ENCODE measurements around the gene PTPRH.
A peak's percentile ranks its signal among the peaks of the same experiment; 100 is the strongest.
"Not testable (repeated sequence)": the region's sequence is repeated elsewhere in the genome, so short reads cannot be mapped to it uniquely, and the experiment has no call there.

The PTPRH gene

DNA sequence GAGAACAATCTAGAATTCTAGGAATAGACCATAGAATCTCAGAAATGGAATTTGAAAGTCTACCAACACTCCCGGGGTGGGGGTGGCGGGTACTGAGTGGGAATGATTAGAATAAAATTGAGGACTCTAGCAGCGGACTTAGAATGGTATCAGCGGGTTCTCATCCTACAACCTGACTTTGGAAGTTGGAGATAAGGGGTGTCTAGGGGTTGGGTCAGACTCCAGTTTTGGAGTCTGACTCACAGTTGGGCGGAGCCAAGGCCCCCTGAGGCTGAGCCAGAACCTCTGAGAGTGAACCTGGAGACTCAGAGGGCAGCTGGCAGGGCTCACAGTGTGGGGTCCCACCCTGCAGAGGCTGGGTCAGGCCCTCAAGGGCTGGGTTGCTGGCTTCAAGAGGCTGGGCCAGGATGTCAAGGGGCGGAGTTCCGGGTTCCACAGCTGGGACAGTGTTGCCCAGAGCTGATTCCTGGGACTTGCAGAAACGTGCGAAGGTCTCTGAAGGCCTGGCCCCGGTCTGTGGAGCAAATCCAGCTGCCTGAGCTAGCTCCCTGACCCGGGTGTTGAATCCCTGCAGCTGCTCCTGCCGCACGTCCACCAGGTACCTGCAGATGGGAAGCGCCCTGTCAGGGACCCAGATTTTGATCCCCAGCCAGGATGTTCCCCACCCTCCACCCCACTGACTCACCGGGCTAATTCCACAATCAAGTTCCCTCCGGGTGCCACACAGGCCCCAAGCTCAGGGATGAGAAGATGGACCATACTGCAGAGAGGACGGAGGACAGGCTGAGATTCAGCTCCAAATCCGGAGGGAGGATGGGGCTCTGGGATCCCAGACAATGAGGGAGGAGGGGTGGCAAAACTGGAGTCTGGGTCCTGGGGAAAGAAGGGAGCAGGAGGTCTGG is 50.2 kb downstream of the PTPRH start:
- Histone ChIP-seq H3K27me3 (replicated peaks in 2 of 5; ENCODE audit: control insufficient read depth in 4 of 5, insufficient read depth in 5 of 5, low read length in 4 of 5) (peaks cover 2 to 59% (median 12%) of the 10 kb centered on the region in 5 experiments), H3K27ac (ENCODE audit: insufficient read depth in 1 of 2, low read depth in 1 of 2, low read length in 2 of 2, poor library complexity in 1 of 2, severe bottlenecking in 2 of 2) (peak overlapping the region in 1 of 2 experiments; percentile 14)

GRCh38 chr19:55158423-55158822 is 50.9 kb downstream of the PTPRH start:
- ChIA-PET CTCF (interaction anchor here (2.2 to 4.1 kb wide), 3 partner anchors 11 to 16 kb away, joined by 9 to 35 read pairs (median 25); partner anchors contain the start of gene TNNT1), POLR2A (no interaction called here)
- no peak overlapping the region for H3K27ac ChIP-seq (ENCODE audit: insufficient read depth in 1 of 2, low read depth in 1 of 2, low read length in 2 of 2, poor library complexity in 1 of 2, severe bottlenecking in 2 of 2)
- no peaks in the 10 kb centered on the region for H3K36me3 ChIP-seq (ENCODE audit: control insufficient read depth in 4 of 4, insufficient read depth in 4 of 4, low read length in 3 of 4)
- WGBS (ENCODE audit: insufficient coverage): 88% methylated on average over 4 of the region's 4 CpGs
- H3K4me3 ChIP-seq (ENCODE audit: control insufficient read depth in 1 of 7, extremely low read depth in 1 of 7, insufficient read depth in 4 of 7, low read depth in 2 of 7, low read length in 6 of 7): no peak overlapping the region
- H3K4me1 ChIP-seq (ENCODE audit: control extremely low read depth in 1 of 4, control insufficient read depth in 4 of 4, insufficient read depth in 4 of 4, low read length in 3 of 4): peaks cover 0 to 27% (median 14%) of the 10 kb centered on the region in 4 experiments
- no peak for DNase-seq
- no peaks in the 10 kb centered on the region for H3K9me3 ChIP-seq (ENCODE audit: control extremely low read depth in 1 of 5, control insufficient read depth in 4 of 5, insufficient read depth in 2 of 5, low read depth in 1 of 5, low read length in 4 of 5)
- peaks cover 2 to 57% (median 12%) of the 10 kb centered on the region in 5 experiments for H3K27me3 ChIP-seq (replicated peaks in 2 of 5; ENCODE audit: control insufficient read depth in 4 of 5, insufficient read depth in 5 of 5, low read length in 4 of 5)

More for the DNA sequence above, 50.2 kb downstream of the PTPRH start:
- Histone ChIP-seq H3K9me3 (ENCODE audit: control extremely low read depth in 1 of 5, control insufficient read depth in 4 of 5, insufficient read depth in 2 of 5, low read depth in 1 of 5, low read length in 4 of 5) (no peaks in the 10 kb centered on the region), H3K4me3 (ENCODE audit: control insufficient read depth in 1 of 7, extremely low read depth in 1 of 7, insufficient read depth in 4 of 7, low read depth in 2 of 7, low read length in 6 of 7) (peak overlapping the region in 1 of 7 experiments; percentile 48), H3K36me3 (ENCODE audit: control insufficient read depth in 4 of 4, insufficient read depth in 4 of 4, low read length in 3 of 4) (no peaks in the 10 kb centered on the region), H3K4me1 (ENCODE audit: control extremely low read depth in 1 of 4, control insufficient read depth in 4 of 4, insufficient read depth in 4 of 4, low read length in 3 of 4) (peaks cover 0 to 27% (median 14%) of the 10 kb centered on the region in 4 experiments)
- no peak for DNase-seq
- CTCF ChIA-PET: interaction anchor here (1.0 to 4.1 kb wide), 12 partner anchors 12 to 277 kb away, joined by 3 to 35 read pairs (median 4); partner anchors contain the start of genes SYT5 and TNNT1
- POLR2A ChIA-PET: interaction anchor here (1.7 kb wide), 1 partner anchor 18 kb away, joined by 8 read pairs; no protein-coding TSS in a partner anchor
- 93% methylated on average over 8 of the region's 18 CpGs for WGBS (ENCODE audit: insufficient coverage)

DNA sequence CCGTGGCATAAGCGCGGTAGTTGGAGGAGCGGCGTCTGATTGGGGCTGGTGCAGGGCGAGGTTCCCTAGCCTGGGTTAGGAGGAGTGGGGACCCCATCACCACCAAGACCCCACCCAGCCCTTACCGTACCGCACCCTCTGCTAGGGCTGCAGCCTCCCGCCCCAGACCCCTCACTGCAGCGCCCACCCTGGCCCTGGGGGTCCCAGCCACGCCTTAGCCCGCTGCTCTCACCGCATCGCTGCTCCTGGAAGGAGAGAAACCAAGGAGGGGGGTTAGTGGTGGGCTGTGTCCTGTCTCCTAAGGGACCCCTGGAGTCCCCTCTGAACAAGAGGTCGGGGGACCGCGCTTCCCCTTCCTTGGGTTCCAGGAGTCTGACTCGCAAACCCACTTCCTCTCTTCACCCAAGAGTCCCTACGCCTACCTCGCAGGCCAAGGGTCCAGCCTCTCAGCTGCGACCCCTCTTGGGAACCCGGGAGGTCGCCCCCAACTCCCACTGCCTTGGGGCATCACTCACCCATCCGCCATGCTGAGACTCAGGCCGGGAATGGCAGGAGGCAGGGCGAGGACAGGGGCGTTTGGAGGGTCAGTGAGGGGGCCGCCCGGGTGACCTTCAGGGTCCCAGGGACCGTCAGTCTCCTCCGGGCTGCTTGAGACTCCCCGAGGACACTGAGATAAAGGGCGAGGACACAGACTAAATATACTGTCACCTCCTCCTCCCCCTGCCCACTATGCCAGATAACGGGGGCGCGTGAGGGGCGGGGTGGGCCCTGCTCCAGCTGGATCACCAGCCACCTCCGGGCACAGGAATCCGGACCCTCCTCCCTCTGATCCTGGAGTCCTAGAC is 52.0 kb downstream of the PTPRH start, which contains the start of gene TNNI3:
TNNI3 (minus strand) TSS at position 669 of the 845 bp plus-strand sequence; CDS start at position 526, 143 bp downstream.
- no peaks in the 10 kb centered on the region for H3K36me3 ChIP-seq (ENCODE audit: control insufficient read depth in 4 of 4, insufficient read depth in 4 of 4, low read length in 3 of 4)
- no peak for DNase-seq
- H3K4me3 ChIP-seq (ENCODE audit: control insufficient read depth in 1 of 7, extremely low read depth in 1 of 7, insufficient read depth in 4 of 7, low read depth in 2 of 7, low read length in 6 of 7): peak within 1 kb of the TSS in 2 of 7 experiments; percentile 40 to 54
- H3K9me3 ChIP-seq (ENCODE audit: control extremely low read depth in 1 of 5, control insufficient read depth in 4 of 5, insufficient read depth in 2 of 5, low read depth in 1 of 5, low read length in 4 of 5): no peaks in the 10 kb centered on the region
- 61% methylated on average over 22 of the region's 39 CpGs for WGBS (ENCODE audit: insufficient coverage)
- H3K27ac ChIP-seq (ENCODE audit: insufficient read depth in 1 of 2, low read depth in 1 of 2, low read length in 2 of 2, poor library complexity in 1 of 2, severe bottlenecking in 2 of 2): no peak within 1 kb of the TSS
- peaks cover 0 to 52% (median 12%) of the 10 kb centered on the region in 5 experiments for H3K27me3 ChIP-seq (replicated peaks in 2 of 5; ENCODE audit: control insufficient read depth in 4 of 5, insufficient read depth in 5 of 5, low read length in 4 of 5)
- H3K4me1 ChIP-seq (ENCODE audit: control extremely low read depth in 1 of 4, control insufficient read depth in 4 of 4, insufficient read depth in 4 of 4, low read length in 3 of 4): peaks cover 0 to 27% (median 14%) of the 10 kb centered on the region in 4 experiments
- ChIA-PET CTCF (interaction anchor here (3.7 to 4.1 kb wide), 2 partner anchors 10 to 15 kb away, joined by 25 to 35 read pairs; partner anchors contain the start of gene TNNT1), POLR2A (no interaction called here)

DNA sequence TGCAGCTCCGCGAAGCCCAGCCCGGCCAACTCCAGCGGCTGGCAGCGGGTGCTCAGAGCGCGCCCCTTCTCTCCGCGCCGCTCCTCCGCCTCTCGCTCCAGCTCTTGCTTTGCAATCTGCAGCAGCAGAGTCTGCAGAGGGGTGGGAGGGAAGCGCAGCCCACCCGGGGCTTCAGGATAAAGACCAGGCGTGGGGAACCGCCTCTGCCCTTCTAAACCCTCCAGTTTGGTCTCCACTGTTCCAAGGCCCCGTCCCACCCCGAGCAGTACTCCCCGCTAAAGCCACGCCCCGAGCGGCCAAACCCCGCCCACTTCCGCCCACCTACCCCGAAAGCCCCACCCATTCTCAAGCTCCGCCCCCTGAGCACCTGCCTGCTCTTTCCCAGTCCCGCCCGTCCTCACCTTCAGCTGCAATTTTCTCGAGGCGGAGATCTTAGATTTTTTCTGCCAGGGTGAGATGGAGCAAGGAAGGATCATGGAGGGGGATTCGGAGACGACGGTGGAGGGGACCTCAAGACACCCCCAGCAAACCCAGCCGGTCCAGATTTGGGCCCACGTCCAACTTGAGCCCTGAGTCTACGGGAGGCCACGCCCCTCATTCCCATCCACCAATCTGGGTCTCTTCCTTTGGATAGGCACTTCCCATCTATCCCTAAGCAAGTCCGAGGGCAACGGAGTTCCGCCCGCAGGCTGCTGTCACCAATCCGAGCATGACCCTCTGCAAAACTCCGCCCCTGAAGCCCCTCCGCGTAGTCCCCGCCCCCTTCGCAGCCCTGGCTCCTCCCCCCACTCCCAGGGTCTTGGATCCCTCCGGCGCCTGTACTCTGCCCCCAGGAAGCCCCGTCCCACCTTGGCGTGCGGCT is 52.9 kb downstream of the PTPRH start:
- H3K36me3 ChIP-seq (ENCODE audit: control insufficient read depth in 4 of 4, insufficient read depth in 4 of 4, low read length in 3 of 4): no peaks in the 10 kb centered on the region
- H3K4me3 ChIP-seq (ENCODE audit: control insufficient read depth in 1 of 7, extremely low read depth in 1 of 7, insufficient read depth in 4 of 7, low read depth in 2 of 7, low read length in 6 of 7): peak overlapping the region in 4 of 7 experiments; percentile 17 to 63 (median 50)
- no peak for DNase-seq
- H3K4me1 ChIP-seq (ENCODE audit: control extremely low read depth in 1 of 4, control insufficient read depth in 4 of 4, insufficient read depth in 4 of 4, low read length in 3 of 4): peaks cover 0 to 24% (median 14%) of the 10 kb centered on the region in 4 experiments
- H3K9me3 ChIP-seq (ENCODE audit: control extremely low read depth in 1 of 5, control insufficient read depth in 4 of 5, insufficient read depth in 2 of 5, low read depth in 1 of 5, low read length in 4 of 5): no peaks in the 10 kb centered on the region
- no peak overlapping the region for H3K27ac ChIP-seq (ENCODE audit: insufficient read depth in 1 of 2, low read depth in 1 of 2, low read length in 2 of 2, poor library complexity in 1 of 2, severe bottlenecking in 2 of 2)
- WGBS (ENCODE audit: insufficient coverage): under 1% methylated on average over 29 of the region's 52 CpGs
- CTCF ChIA-PET: no interaction called here
- H3K27me3 ChIP-seq (replicated peaks in 2 of 5; ENCODE audit: control insufficient read depth in 4 of 5, insufficient read depth in 5 of 5, low read length in 4 of 5): peaks cover 0 to 44% (median 6%) of the 10 kb centered on the region in 5 experiments
- POLR2A ChIA-PET: interaction anchor here (0.6 kb wide), 1 partner anchor 33 kb away, joined by 4 read pairs; no protein-coding TSS in a partner anchor

DNA sequence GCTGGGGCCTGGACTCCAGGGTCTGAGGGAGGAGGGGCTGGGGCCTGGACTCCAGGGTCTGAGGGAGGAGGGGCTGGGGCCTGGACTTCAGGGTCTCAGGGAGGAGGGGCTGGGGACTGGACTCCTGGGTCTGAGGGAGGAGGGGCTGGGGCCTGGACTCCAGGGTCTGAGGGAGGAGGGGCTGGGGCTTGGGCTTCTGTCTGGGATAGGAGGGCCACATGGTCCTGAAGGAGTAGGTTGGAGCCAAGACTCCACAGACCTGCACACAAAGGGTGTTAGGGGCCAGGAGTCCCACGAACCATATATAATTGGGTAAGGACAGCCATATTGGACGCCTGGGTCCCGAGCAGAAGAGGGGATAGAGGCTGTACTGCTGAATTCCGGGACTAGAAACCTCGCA is 53.5 kb downstream of the PTPRH start:
- DNase-seq; H3K9me3 ChIP-seq (ENCODE audit: control extremely low read depth in 1 of 5, control insufficient read depth in 4 of 5, insufficient read depth in 2 of 5, low read depth in 1 of 5, low read length in 4 of 5); CTCF ChIA-PET; H3K36me3 ChIP-seq (ENCODE audit: control insufficient read depth in 4 of 4, insufficient read depth in 4 of 4, low read length in 3 of 4); H3K27ac ChIP-seq (ENCODE audit: insufficient read depth in 1 of 2, low read depth in 1 of 2, low read length in 2 of 2, poor library complexity in 1 of 2, severe bottlenecking in 2 of 2): not testable (repeated sequence)
- Histone ChIP-seq H3K27me3 (replicated peaks in 2 of 5; ENCODE audit: control insufficient read depth in 4 of 5, insufficient read depth in 5 of 5, low read length in 4 of 5) (peaks cover 0 to 40% (median 3%) of the 10 kb centered on the region in 5 experiments), H3K4me1 (ENCODE audit: control extremely low read depth in 1 of 4, control insufficient read depth in 4 of 4, insufficient read depth in 4 of 4, low read length in 3 of 4) (peaks cover 0 to 24% (median 13%) of the 10 kb centered on the region in 4 experiments), H3K4me3 (ENCODE audit: control insufficient read depth in 1 of 7, extremely low read depth in 1 of 7, insufficient read depth in 4 of 7, low read depth in 2 of 7, low read length in 6 of 7) (peak overlapping the region in 4 of 7 experiments; percentile 17 to 63 (median 50))
- 7% methylated on average over 5 of the region's 5 CpGs for WGBS (ENCODE audit: insufficient coverage)
- POLR2A ChIA-PET: interaction anchor here (0.6 kb wide), 1 partner anchor 33 kb away, joined by 4 read pairs; no protein-coding TSS in a partner anchor
